Kidney (tissue), 14 donors: ENCODE measurements around the gene HNRNPA0. TPM values are rescaled to one million over a fixed set of nuclear protein-coding genes. Genes with fewer than 3 reads are reported as not detected.
A peak's percentile ranks its signal among the peaks of the same experiment; 100 is the strongest.

Experiments
- DNase-seq, 5 donors: peaks; one replicate each; pipeline ENCODE4 v3.0.0-alpha.2; 2013 to 2020
- FAIRE-seq: peaks from 2 replicates; lab custom pipeline; 2012; peaks lifted over from hg19 to GRCh38; lab: Jason Lieb, UNC
- H3K27ac ChIP-seq, 2 donors: one replicate each; pipeline ENCODE4 v1.7.0; 2013; ENCODE audit warnings: low read depth in 2 of 2, low read length in 2 of 2, inconsistent platforms in 1 of 2
- H3K27me3 ChIP-seq: one replicate; pipeline ENCODE4 v1.7.1; 2013; ENCODE audit warnings: low read length, inconsistent platforms; ENCODE audit not compliant: control insufficient read depth, insufficient read depth
- H3K36me3 ChIP-seq, 3 donors: one replicate each; pipeline versions ENCODE4 v1.7.0 to v1.7.1; 2013; ENCODE audit warnings: low read length in 3 of 3, control low read depth in 1 of 3, inconsistent platforms in 1 of 3; ENCODE audit not compliant: insufficient read depth in 3 of 3, control insufficient read depth in 2 of 3
- H3K4me1 ChIP-seq, 3 donors: one replicate each; pipeline versions ENCODE4 v1.7.0 to v1.7.1; 2013; ENCODE audit warnings: low read length in 3 of 3, inconsistent platforms in 1 of 3, low read depth in 1 of 3; ENCODE audit not compliant: control insufficient read depth in 2 of 3, insufficient read depth in 2 of 3
- H3K4me3 ChIP-seq, 3 donors: one replicate each; pipeline versions ENCODE4 v1.7.0 to v1.8.1; 2013; ENCODE audit warnings: low read length in 3 of 3, control low read depth in 1 of 3, inconsistent platforms in 1 of 3
- H3K9ac ChIP-seq, 3 donors: one replicate each; pipeline versions ENCODE4 v1.7.0 to v1.7.1; 2013; ENCODE audit warnings: low read length in 3 of 3, control low read depth in 1 of 3, inconsistent platforms in 1 of 3
- H3K9me3 ChIP-seq, 3 donors: one replicate each; pipeline versions ENCODE4 v1.7.0 to v1.7.1; 2013; ENCODE audit warnings: low read length in 3 of 3, control low read depth in 1 of 3, inconsistent platforms in 1 of 3; ENCODE audit not compliant: control insufficient read depth in 2 of 3, insufficient read depth in 1 of 3
- intact Hi-C: fragments of 100-400 bp; cut with DNase I; formaldehyde crosslinking; loops from one replicate; pipeline ENCODE4 v1.11.1; 2022
- polyA plus RNA-seq: library from polyadenylated mRNA; stranded (reverse); fragments of 350-450 nt; fragmentation: Illumina TruSeq; extraction: RNeasy Lipid Tissue Mini Kit (QIAGEN cat#74804); gene quantifications from one replicate; pipeline ENCODE4 v1.2.3, GENCODE V29; 2014; ENCODE audit warnings: low read depth, low replicate concordance; ENCODE audit not compliant: insufficient read depth
- total RNA-seq: library from RNA; stranded (reverse); fragmentation: NEBNext Ultra II Directional; extraction: Animal tissue kit (Norgen Biotek cat#: 25700); gene quantifications from one replicate; pipeline ENCODE4 v1.2.1, GENCODE V29; 2021
- TF ChIP-seq, protein P1 (sequence below): IDR thresholded peaks from 3 replicates; pipeline ENCODE4 v1.5.1; 2012; ENCODE audit warnings: mild to moderate bottlenecking, moderate library complexity, borderline replicate concordance; ENCODE audit not compliant: insufficient read depth; ENCODE audit errors: extremely low read depth
- donor health status: control.
- donor health status: control.
- donor health status: control.
- donor health status: control.
- donor health status: control.
- donor health status: DM: yes; HTN: yes; CAD: no.
- donor health status: Normal renal cell carcinoma (clear cell type).

HNRNPA0 gene
- total and polyA plus RNA-seq, 2 donors from 2014 or later: 16.0 to 28.3 TPM

GRCh38 chr5:137800700-137801411 lies 46.7 kb upstream of the HNRNPA0 start:
- Histone ChIP-seq H3K9me3 (no peaks in the 10 kb centered on the region), H3K9ac (peak overlapping the region in 1 of 3 donors; percentile 6), H3K4me3 (peak overlapping the region in 2 of 3 donors; percentile 18 to 56), H3K36me3 (no peaks in the 10 kb centered on the region), H3K27me3 (no peaks in the 10 kb centered on the region), H3K27ac (no peak overlapping the region), H3K4me1 (no peaks in the 10 kb centered on the region)
- DNase-seq (no peak), FAIRE-seq (no peak)
- intact Hi-C loops: no loop called here
- TF ChIP-seq, protein P1, sequence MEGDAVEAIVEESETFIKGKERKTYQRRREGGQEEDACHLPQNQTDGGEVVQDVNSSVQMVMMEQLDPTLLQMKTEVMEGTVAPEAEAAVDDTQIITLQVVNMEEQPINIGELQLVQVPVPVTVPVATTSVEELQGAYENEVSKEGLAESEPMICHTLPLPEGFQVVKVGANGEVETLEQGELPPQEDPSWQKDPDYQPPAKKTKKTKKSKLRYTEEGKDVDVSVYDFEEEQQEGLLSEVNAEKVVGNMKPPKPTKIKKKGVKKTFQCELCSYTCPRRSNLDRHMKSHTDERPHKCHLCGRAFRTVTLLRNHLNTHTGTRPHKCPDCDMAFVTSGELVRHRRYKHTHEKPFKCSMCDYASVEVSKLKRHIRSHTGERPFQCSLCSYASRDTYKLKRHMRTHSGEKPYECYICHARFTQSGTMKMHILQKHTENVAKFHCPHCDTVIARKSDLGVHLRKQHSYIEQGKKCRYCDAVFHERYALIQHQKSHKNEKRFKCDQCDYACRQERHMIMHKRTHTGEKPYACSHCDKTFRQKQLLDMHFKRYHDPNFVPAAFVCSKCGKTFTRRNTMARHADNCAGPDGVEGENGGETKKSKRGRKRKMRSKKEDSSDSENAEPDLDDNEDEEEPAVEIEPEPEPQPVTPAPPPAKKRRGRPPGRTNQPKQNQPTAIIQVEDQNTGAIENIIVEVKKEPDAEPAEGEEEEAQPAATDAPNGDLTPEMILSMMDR: no peak

DNA sequence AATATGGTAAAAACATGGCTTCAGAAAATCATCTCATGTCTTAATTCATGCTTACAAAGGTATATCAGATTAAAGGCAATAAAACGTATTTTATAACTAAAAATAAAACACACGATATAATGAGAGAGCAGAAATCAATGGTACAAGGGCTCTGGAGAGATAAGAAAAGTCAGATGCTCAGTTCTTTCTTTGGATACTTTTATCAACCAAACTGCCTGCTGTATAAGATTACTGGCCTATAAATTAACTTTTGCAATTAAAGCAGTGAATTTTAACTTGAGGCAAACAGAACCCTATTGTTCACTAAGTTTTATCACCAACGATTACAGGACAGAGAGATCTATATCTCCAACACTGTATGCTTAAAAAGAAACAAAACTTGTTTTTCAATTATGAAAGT lies 42.1 kb upstream of the HNRNPA0 start:
- no peaks in the 10 kb centered on the region for H3K27me3 ChIP-seq
- peaks cover 0 to 4% (median 0%) of the 10 kb centered on the region in 3 donors for H3K4me1 ChIP-seq
- no peak overlapping the region for H3K9ac ChIP-seq
- DNase-seq: peak in 1 of 5 donors; percentile 20
- TF ChIP-seq, protein P1: no peak
- H3K4me3 ChIP-seq: no peak overlapping the region
- no peaks in the 10 kb centered on the region for H3K9me3 ChIP-seq
- no peak for FAIRE-seq
- H3K36me3 ChIP-seq: no peaks in the 10 kb centered on the region
- no peak overlapping the region for H3K27ac ChIP-seq
- intact Hi-C loops: no loop called here

GRCh38 chr5:137794863-137795262 lies 40.7 kb upstream of the HNRNPA0 start:
- DNase-seq: peak in 1 of 5 donors; percentile 57

More at GRCh38 chr5:137794863-137795262, 40.7 kb upstream of the HNRNPA0 start:
- H3K27me3 ChIP-seq: no peaks in the 10 kb centered on the region
- TF ChIP-seq, protein P1: no peak
- no peak overlapping the region for H3K27ac ChIP-seq
- no peaks in the 10 kb centered on the region for H3K9me3 ChIP-seq
- H3K9ac ChIP-seq: no peak overlapping the region
- H3K4me1 ChIP-seq: peaks cover 0 to 4% (median 0%) of the 10 kb centered on the region in 3 donors
- no peak for FAIRE-seq
- H3K4me3 ChIP-seq: no peak overlapping the region
- intact Hi-C loops: no loop called here
- H3K36me3 ChIP-seq: no peaks in the 10 kb centered on the region
